ENCODE results near the gene TOB1.

The TOB1 gene

GRCh38 chr17:50866261-50866949, at the start of gene TOB1:
Gene TOB1, minus strand, starts transcription at chr17:50866354. Its CDS starts 2,337 bp downstream, at chr17:50864017.
- peak; percentile 91 for DNase-seq (ENCODE audit: low read depth, low spot score)

DNA sequence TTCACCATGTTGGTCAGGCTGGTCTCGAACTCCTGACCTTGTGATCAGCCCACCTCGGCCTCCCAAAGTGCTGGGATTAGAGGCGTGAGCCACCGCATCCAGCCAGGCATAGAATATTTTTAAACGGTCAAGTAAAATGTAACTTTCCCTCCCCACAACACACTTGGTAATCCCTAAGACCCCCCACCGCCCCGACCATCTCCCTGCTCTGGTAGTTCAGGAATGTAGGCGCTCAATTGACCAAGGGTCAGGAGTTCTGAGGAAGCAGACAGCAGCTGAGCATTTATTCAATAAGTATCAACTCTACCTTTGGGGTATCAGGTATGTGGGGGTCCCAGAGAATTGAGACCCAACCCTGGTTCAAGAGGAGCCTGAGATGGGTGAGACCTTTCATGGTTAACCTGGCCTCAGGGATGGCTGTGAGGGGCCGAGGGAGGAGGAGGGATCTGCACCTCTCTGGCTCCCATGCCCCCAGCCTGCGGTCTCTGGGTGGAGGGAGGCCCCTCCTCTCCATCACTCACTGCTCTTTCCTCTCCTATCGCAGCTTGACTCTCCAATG, 48.4 kb upstream of the TOB1 start:
- no peak for DNase-seq (ENCODE audit: low read depth, low spot score)

GRCh38 chr17:50913120-50913519, 47.0 kb upstream of the TOB1 start:
- no peak for DNase-seq (ENCODE audit: low read depth, low spot score)

- peak; percentile 56 for DNase-seq (ENCODE audit: low read depth, low spot score)
These were observed 45.7 kb upstream of the TOB1 start for GRCh38 chr17:50911890-50912289.

DNA sequence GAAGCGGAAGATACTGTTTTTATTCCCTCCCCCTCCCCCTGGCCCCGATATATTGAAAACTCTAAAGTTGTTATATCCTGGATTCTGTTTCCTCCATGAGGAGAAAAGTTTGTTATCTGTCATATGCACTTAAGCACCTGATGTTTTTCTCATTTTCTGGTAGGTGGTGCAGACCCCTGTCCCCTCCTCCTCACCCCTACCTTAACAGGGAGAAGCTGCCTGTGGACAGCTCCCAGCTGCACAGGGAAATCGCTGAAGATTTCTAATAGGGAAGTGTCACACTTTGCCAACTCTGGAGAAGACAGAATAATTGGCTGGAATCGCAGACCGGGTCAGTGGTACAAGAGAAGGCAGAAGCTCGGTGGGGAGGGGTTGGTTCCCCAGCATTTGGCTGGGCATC, 45.3 kb upstream of the TOB1 start:
- DNase-seq (ENCODE audit: low read depth, low spot score) = no peak

DNA sequence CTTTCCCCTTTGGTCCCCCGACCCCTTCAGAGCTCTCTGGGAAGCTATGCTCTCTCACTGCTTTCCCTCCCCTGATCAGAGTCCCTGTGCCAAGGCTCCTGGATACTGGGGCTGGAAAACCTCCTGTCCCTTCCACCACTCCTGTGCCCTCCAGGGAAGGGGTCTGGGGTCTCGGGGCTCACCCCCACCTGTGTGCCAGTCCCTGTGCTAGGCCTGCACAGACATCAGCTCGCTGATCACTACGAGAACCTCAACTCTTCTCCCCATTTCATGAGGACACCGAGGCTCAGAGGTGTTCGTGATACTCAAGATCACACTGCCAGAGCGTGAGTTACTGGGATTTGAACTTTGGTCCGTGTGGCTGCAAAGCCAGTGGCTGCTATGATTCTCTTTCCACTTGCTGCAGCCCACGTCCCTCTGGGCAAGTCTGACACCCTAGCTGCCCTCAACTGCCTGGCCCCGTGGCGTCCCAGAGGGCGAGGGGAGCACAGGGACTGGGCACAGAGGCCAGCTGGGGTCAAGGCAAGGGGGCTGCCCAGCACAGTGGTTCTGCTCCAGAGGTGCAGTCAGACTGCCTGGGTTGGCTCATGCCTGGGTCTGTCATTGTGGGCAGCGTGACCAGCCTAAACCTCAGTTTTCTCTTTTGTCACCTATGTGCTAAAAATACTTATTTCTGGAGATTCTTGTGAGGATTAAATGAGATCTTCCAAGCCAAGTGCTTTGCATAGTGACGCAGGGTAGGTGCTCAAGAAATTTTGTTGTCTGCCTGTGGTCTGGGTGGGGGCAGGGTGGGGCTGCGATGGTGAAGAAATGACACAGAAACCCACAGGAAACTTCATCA, 43.8 kb upstream of the TOB1 start:
- no peak for DNase-seq (ENCODE audit: low read depth, low spot score)

GRCh38 chr17:50908860-50909764, 43.0 kb upstream of the TOB1 start:
- DNase-seq (ENCODE audit: low read depth, low spot score) = peak; percentile 82

- no peak for DNase-seq (ENCODE audit: low read depth, low spot score)
These were observed 42.1 kb upstream of the TOB1 start for GRCh38 chr17:50908140-50908859.

DNA sequence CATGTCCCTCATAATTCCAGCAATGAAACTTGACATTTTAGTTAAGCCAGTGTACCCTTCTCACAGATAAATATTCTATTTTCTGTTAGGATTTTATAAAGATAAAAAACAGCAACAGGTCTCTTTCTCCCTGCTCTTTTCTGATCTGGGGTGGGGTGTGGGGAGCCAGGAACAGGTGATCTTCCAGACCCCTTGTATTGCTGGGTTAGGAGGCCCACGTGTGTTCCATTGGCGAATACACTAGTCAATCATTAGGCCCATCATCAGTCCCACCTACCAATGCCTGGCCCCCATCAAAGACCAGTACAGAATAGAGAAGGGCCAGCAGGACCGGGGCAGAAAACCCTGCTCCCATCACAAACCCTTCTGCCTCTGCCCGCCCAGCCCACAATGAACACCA, 40.3 kb upstream of the TOB1 start:
- DNase-seq (ENCODE audit: low read depth, low spot score) = no peak

DNA sequence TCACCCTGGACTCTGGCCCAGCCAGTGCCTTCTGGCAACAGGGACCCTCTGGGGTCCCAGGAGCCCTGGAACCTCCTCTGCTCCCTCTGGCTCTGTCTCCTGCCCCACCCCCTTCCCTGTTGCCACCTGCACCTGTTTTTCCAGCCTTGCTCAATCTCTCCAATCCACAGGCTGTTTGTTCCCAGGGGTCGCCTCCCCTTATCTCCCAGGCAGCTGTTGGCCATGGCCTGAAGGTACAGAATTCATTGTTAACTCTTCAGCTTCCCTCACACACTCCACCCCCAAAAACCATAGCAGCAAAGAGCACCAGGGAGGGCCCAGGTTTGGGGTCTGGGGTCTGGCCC, 39.3 kb upstream of the TOB1 start:
- DNase-seq (ENCODE audit: low read depth, low spot score) = peak; percentile 69

DNA sequence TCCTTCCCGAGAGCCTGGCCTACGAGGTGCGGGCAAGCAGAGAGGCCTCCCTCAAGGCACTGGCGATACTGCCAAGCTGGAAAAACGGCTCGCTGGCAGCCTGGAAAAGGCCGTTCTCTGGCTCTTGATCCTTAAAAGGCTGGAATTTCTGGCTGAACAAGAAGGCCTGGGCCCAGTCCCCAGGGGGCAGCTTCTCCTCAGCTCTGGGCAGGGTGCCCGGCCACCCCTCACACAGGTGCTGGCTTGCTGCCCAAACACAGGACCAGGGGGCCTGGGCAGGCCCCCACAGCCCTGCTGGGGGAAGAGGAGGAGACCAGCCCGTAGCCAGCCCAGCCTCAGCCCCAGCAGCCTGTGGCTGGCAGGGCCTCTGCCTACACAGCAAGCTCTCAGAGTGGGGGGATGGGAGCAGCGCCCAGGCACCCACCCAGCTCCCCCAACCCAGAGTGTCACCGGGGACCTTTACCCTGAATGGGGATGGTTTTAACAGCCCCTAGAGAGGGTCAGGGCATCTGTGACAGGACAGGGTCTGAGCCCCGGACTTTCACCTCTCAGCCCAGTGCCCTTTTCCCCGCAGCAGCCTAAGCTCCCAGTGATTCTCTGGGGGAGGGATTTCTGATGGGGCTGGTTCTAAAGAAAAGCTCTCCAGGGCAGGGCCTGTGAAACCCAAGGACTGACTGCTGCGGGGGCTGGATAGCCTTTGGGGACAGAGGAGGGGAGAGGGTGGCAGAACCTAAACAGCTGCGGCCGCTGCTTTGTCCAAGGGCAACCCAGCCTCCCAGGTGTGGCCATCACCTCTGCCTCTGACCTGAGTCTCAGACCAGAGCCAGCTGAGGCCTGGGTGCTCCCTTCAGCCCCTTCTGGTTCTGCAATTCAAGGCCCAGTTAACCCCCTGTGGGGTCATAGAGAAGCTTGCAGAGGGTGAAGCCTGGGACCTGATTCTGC, 38.6 kb upstream of the TOB1 start:
- DNase-seq (ENCODE audit: low read depth, low spot score) = peak; percentile 75

- DNase-seq (ENCODE audit: low read depth, low spot score) = no peak
These were observed 37.7 kb upstream of the TOB1 start for GRCh38 chr17:50903604-50904517.

DNA sequence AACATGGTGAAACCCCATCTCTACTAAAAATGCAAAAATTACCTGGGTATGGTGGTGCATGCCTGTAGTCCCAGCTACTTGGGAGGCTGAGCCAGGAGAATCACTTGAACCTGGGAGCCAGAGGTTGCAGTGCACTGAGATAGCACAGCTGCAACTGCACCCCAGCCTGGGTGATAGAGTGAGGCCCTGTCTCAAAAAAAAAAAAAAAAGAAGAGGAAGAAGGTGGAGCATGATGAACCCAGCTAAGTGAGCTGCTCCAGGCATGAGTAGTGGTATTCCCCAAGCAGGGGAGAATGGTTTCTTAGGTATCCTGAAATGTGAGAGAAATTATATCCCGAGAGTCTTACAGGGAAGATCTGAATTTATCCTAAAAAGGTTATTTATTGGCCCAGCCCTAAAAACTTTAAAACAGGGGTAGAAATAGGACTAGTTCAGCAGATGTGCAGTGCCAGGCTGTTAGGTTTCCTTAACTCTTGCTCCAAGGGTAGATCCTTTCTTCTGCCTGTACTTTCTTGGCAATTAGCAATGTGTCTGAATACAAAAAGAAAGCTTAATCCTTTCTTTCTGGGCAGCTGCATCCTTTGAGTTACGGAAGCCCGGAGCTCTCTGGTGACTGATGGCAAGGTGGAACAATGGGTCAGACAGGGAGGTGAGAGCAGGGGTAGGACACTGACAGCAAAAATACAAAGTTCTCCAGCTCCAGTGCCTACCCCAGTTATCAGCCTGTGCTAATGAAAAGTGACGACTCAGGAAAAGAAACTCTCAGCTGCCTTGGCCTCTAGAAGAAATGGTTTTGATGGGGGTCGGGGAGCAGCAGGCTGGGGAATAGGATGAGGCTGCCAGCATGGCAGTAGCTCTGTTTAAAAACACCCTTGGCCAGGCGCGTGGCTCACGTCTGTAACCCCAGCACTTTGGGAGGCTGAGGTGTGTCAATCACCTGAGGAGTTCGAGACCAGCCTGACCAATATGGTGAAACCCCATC, 36.5 kb upstream of the TOB1 start:
- DNase-seq (ENCODE audit: low read depth, low spot score) = no peak

GRCh38 chr17:50900383-50900892, 34.3 kb upstream of the TOB1 start:
- DNase-seq (ENCODE audit: low read depth, low spot score) = no peak

DNA sequence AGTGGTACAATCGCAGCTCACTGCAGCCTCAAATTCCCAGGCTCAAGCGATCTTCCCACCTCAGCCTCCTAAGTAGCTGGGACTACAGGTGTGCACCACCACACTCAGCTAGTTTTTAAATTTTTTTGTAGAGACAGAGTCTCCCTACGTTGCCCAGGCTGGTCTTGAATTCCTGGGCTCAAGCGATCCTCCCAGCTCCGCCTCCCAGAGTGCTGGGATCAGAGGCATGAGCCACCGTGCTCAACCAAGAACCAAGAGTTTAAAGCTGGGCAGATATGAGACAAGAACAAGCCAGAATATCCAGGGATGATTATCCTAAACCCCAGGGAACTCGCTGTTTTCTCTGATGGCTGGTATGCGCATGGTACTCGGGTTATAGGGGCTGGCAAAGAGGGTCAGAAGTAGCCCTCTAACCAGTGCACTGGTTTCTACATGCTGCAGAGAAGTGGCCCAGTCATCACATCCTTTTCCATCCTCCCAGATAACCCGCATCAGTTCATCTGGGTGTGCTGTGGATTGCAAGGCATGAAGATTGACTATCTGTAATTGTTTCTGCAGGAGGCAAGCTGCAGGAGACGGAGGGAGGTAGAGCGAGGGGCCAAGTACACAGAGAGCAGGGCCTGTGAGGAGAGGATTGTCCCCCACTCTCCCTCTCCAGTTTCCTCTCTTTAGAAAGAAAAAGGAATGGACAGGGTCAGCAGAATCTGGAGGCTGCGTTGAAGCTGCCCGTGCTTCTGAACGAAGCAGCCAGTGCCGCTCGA, 33.6 kb upstream of the TOB1 start:
- DNase-seq (ENCODE audit: low read depth, low spot score) = no peak

DNA sequence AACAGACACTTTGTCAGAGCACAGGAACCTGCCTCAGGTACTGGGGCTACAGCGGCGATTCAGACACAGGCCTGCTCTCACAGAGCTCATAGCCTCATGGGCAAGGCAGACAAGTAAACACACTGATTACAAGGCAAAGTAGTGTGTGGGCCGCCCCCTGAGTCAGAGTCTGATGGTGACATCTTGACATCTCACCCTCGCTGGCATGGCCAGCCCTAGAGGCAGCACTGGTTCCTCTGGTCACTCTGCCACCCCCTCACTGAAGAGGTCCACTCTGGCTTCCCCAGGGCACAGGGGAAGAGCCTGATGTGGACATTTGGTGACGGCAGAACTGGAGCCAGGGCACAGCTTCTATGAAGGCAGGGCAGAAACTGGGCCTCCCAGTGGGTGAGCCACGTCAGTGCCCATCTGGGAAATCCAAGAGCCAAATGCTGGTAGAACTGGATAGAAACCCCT, 32.9 kb upstream of the TOB1 start:
- no peak for DNase-seq (ENCODE audit: low read depth, low spot score)

Measured in ELF-1 (cell line).